Measurements from ENCODE around the gene ONECUT2.

The ONECUT2 gene

DNA sequence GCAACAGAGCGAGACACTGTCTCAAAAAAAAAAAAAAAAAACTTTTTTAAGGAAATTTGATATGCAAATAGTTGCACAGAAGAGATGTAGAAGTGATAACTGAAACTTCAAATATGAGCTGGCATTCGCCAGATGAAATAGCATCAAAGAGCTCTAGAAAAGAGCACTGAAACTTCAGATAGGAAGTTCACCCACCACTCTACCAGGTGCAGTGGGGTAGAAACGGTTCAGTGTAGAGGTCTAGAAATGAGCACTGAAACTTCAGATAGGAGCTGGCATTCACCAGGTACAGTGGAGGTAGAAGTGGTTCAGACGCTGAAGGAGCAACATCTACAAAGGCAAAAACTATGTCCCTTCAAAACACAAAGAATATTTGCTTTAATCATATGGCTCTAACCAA is 9.0 kb upstream of the ONECUT2 start:
- in situ Hi-C loops (cut with MboI; ENCODE audit: low sequenced_read_pairs, unreplicated experiment): loop anchor here (25.0 kb wide), 1 partner anchor 564 kb away; no protein-coding TSS in a partner anchor
- TF ChIP-seq, protein P1, sequence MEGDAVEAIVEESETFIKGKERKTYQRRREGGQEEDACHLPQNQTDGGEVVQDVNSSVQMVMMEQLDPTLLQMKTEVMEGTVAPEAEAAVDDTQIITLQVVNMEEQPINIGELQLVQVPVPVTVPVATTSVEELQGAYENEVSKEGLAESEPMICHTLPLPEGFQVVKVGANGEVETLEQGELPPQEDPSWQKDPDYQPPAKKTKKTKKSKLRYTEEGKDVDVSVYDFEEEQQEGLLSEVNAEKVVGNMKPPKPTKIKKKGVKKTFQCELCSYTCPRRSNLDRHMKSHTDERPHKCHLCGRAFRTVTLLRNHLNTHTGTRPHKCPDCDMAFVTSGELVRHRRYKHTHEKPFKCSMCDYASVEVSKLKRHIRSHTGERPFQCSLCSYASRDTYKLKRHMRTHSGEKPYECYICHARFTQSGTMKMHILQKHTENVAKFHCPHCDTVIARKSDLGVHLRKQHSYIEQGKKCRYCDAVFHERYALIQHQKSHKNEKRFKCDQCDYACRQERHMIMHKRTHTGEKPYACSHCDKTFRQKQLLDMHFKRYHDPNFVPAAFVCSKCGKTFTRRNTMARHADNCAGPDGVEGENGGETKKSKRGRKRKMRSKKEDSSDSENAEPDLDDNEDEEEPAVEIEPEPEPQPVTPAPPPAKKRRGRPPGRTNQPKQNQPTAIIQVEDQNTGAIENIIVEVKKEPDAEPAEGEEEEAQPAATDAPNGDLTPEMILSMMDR (IDR thresholded peaks at IDR 0.05; ENCODE audit: borderline replicate concordance, control extremely low read depth, extremely low read depth, insufficient read depth, missing control alignments): no peak
- no peak for DNase-seq (ENCODE audit: low spot score)

DNA sequence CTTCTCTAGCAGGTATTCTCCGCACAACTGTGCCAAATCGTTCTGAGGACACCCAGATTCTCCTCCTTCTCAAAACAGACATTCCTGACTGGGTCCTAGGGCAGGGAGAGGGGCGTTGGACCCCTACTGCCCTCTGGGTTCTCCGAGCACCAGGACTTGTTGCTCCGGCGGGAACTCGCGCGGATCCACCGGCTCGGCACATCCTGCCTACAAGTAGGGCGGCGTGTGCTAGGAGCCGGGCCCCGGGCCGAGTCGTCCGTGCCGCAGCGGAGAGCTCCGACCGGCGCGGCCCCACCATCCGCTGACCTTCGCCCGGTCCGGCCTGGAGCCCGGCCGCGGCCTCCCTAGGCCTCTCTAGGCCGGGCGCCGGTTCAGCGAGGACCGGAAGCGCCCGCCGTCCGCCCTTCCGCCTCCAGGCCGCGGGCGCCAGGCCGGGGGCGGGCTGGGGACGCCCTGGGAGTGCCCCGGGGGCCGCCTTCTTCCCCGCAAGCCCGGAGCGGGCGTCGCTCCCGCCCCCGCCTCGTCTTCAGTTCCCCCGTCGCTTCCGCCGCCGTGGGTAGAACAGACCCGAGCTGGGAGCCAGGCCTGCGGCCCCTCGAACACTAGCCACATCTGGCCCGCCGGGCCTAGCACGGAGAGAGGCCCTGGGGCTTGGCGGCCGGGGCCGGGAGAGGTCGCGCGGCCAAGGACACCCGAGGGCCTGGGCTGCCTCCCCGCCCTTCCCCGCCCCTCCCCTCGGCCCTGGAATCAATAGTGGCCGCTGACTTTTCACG is 7.6 kb upstream of the ONECUT2 start:
- DNase-seq (ENCODE audit: low spot score): peak; percentile 32
- in situ Hi-C loops (cut with MboI; ENCODE audit: low sequenced_read_pairs, unreplicated experiment): loop anchor here (25.0 kb wide), 1 partner anchor 565 kb away; no protein-coding TSS in a partner anchor
- TF ChIP-seq, protein P1 (IDR thresholded peaks at IDR 0.05; ENCODE audit: borderline replicate concordance, control extremely low read depth, extremely low read depth, insufficient read depth, missing control alignments): no peak

DNA sequence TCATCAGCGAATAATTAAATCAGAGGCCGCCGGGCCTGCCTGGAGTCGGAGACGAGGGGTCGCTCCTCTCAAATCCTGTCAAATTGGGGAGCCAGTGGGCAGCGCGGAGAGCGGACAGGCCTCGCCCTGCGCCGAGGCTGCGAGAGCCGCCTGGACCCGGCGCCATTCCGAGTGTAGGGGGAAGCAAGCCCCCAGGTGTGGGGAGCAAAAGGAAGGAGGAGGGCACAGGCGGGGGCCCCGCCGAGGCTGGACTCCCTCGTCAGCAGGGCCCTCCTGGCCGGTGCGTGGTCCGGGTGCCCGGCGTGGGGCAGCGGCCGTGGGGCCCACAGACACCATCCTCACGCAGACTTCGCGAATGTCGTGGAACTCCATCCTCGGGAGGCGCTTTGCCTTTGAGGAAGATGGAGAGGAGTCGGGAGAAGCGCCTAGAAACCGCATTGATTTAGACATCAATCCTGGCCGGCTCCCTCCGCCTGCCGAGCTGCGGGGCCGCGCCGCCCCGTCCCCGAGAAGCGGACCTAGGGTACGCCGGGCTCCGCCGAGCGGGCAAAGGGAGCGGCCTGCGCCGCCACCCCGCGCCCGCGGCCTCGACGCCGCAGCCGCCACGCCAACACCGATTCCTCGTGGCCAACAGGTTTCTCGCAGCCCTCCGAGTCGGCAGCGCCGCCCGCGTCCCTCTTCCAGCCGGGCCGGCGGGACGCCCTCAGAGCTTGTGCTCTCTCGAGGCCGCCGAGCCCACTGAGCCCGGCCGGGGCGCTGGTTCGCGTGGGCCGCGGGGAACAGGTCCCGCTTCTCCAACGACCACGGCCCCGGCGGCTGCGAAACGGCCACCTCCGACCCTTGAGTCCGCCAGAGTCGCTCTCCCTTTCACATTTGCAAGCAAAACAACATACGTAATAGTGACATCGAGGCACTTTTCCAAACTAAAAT is 6.7 kb upstream of the ONECUT2 start:
- in situ Hi-C loops (cut with MboI; ENCODE audit: low sequenced_read_pairs, unreplicated experiment): loop anchor here (25.0 kb wide), 1 partner anchor 566 kb away; no protein-coding TSS in a partner anchor
- TF ChIP-seq, protein P1 (IDR thresholded peaks at IDR 0.05; ENCODE audit: borderline replicate concordance, control extremely low read depth, extremely low read depth, insufficient read depth, missing control alignments): no peak

DNA sequence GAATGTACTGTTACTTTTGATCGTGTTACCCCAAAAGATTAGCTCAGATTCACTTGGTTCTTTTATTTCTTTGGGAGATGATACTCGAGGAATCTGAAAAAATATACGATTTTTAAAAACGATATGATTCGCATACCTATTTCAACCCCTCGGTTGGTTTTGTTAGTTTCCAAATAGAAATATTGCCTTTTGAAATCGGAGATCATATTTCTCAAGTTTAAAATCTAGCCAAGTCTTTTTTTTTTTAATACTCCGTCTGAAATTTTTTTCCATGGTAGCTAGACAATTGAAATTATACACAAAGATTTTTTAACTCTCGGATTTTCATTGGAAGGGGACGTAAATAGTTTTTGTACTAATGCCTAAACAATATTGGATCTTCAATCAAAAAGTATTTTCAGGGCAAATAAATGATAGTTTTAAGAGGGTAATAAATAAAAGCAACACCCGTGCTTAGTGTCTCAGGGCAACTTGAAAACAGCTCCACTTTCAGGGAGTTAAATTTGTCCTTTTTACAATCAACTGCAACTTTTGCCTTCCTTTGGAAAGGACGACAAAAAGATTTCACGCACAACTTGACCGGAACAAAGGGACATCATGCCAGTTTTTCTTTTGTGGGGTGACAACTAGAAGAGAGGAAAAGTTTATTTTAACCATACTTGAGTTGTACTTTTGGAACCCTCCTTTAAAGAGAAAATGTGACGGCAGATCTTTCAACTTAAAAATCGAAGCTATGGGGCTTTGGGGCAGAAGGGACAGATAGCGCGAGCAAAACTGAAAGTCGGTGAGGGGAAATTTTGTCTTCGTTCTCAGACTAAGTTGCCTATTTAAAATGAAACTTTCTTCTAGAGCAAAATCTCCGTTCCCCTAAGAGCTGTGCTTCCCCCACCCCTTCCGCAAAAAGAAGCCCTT is 5.8 kb upstream of the ONECUT2 start:
- DNase-seq (ENCODE audit: low spot score): peak; percentile 82
- in situ Hi-C loops (cut with MboI; ENCODE audit: low sequenced_read_pairs, unreplicated experiment): loop anchor here (25.0 kb wide), 1 partner anchor 567 kb away; no protein-coding TSS in a partner anchor
- TF ChIP-seq, protein P1 (IDR thresholded peaks at IDR 0.05; ENCODE audit: borderline replicate concordance, control extremely low read depth, extremely low read depth, insufficient read depth, missing control alignments): no peak

More for the DNA sequence above, 6.7 kb upstream of the ONECUT2 start:
- peak; percentile 27 for DNase-seq (ENCODE audit: low spot score)

DNA sequence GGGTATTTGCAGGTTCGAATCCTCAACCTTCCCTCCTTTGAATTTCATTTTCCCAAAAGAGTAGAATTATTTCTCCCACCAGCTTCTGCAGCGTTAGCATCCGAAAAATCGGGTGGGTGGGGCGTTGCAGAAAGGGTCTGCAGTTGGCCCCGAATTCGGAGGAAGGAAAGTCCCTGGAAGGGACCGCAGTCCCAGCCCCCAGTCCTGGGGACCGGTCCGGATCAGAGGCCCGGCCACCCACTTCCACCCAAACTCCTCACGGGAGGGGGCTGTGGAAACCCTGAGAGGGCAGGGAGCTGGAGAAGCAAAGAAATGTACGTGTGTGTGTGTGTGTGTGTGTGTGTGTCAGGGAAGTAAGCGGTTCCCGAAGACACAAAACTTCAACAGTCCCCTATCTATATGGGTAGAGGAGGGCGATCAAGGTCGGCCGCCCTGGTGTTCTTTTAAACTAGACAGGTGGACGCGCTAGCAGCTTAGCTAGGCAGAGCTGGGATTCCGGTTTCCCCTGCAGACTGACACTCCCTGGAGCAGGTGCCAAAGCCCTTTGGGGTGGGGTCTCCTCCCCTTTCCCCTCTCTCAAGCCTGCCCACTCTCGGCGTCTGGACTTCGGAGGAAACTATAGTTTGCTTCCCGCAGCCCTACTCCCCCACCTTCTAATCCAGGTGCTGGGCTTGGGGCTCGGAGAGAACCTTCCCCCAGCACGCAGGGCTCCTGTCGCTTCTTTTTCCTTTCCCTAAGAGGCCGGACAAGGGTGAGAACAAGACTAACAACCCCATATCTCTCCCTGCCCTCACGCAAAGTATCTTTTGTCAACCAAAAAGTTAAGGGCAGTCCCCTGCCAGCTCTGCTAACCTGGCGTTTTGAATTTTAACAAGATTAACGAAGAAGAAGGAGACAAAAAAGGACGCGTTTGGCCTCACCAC is 4.8 kb upstream of the ONECUT2 start:
- TF ChIP-seq, protein P1 (IDR thresholded peaks at IDR 0.05; ENCODE audit: borderline replicate concordance, control extremely low read depth, extremely low read depth, insufficient read depth, missing control alignments): no peak
- DNase-seq (ENCODE audit: low spot score): no peak
- in situ Hi-C loops (cut with MboI; ENCODE audit: low sequenced_read_pairs, unreplicated experiment): loop anchor here (25.0 kb wide), 1 partner anchor 568 kb away; no protein-coding TSS in a partner anchor
